H9 (cell line): Measurements from ENCODE around the gene OR2V1. TPM values are rescaled to one million over a fixed set of nuclear protein-coding genes. Genes with fewer than 3 reads are reported as not detected.

Experiments used
- DNase-seq: peaks from one replicate; pipeline ENCODE4 v3.0.0-alpha.2; 2017
- H2AFZ ChIP-seq: one replicate; pipeline ENCODE4 v1.6.1; 2013; ENCODE audit warnings: mild to moderate bottlenecking, low read length, control low read depth, moderate library complexity
- H2AK5ac ChIP-seq: 2 replicates; pipeline ENCODE4 v1.6.1; 2013; ENCODE audit warnings: low read length, control low read depth, mixed read lengths; ENCODE audit not compliant: insufficient read length
- H2BK120ac ChIP-seq: one replicate; pipeline ENCODE4 v1.6.1; 2013; ENCODE audit warnings: low read depth, mild to moderate bottlenecking, low read length, control low read depth, inconsistent platforms; ENCODE audit not compliant: poor library complexity, severe bottlenecking
- H2BK12ac ChIP-seq: 2 replicates; pipeline ENCODE4 v1.6.1; 2013; ENCODE audit warnings: low read length, control low read depth, mixed read lengths, low read depth; ENCODE audit not compliant: insufficient read length
- H2BK15ac ChIP-seq: 2 replicates; pipeline ENCODE4 v1.6.1; 2013; ENCODE audit warnings: low read depth, low read length, control low read depth
- H2BK20ac ChIP-seq: one replicate; pipeline ENCODE4 v1.6.1; 2013; ENCODE audit warnings: low read depth, mild to moderate bottlenecking, low read length, control low read depth, inconsistent platforms; ENCODE audit not compliant: poor library complexity, severe bottlenecking
- H2BK5ac ChIP-seq: 2 replicates; pipeline ENCODE4 v1.6.1; 2013; ENCODE audit warnings: low read length, control low read depth, mixed read lengths; ENCODE audit not compliant: insufficient read length
- H3K14ac ChIP-seq: 2 replicates; pipeline ENCODE4 v1.6.1; 2013; ENCODE audit warnings: low read length, control low read depth; ENCODE audit not compliant: insufficient read depth
- H3K18ac ChIP-seq: 2 replicates; pipeline ENCODE4 v1.6.1; 2013; ENCODE audit warnings: low read depth, mild to moderate bottlenecking, mixed read lengths, low read length, control low read depth; ENCODE audit not compliant: insufficient read length
- H3K23ac ChIP-seq: 2 replicates; pipeline ENCODE4 v1.6.1; 2013; ENCODE audit warnings: low read length, control low read depth, mixed read lengths, low read depth; ENCODE audit not compliant: insufficient read length
- H3K23me2 ChIP-seq: 2 replicates; pipeline ENCODE4 v1.6.1; 2013; ENCODE audit warnings: low read depth, mild to moderate bottlenecking, mixed read lengths, low read length, control low read depth; ENCODE audit not compliant: insufficient read length, poor library complexity, severe bottlenecking
- H3K27ac ChIP-seq: 2 replicates; pipeline ENCODE4 v1.5.1; 2013; ENCODE audit warnings: low read length, control low read depth, mixed read lengths, low read depth; ENCODE audit not compliant: insufficient read length
- H3K27me3 ChIP-seq: 2 replicates; pipeline ENCODE4 v1.6.1; 2013; ENCODE audit warnings: low read length, control low read depth, inconsistent platforms; ENCODE audit not compliant: insufficient read depth
- H3K4ac ChIP-seq: 2 replicates; pipeline ENCODE4 v1.6.1; 2013; ENCODE audit warnings: low read depth, mild to moderate bottlenecking, control low read depth, inconsistent platforms, low read length, moderate library complexity
- H3K4me1 ChIP-seq: 2 replicates; pipeline ENCODE4 v1.6.1; 2013; ENCODE audit warnings: low read length, control low read depth, inconsistent platforms; ENCODE audit not compliant: insufficient read depth
- H3K4me2 ChIP-seq: 2 replicates; pipeline ENCODE4 v1.6.1; 2013; ENCODE audit warnings: low read length, control low read depth, mixed read lengths; ENCODE audit not compliant: insufficient read length, insufficient read depth
- H3K56ac ChIP-seq: 2 replicates; pipeline ENCODE4 v1.6.1; 2013; ENCODE audit warnings: low read depth, mild to moderate bottlenecking, mixed read lengths, low read length, control low read depth; ENCODE audit not compliant: insufficient read length
- H3K79me1 ChIP-seq: 2 replicates; pipeline ENCODE4 v1.6.1; 2013; ENCODE audit warnings: low read depth, mild to moderate bottlenecking, moderate library complexity, low read length, control low read depth, inconsistent platforms; ENCODE audit not compliant: insufficient read depth, poor library complexity, severe bottlenecking
- H3K79me2 ChIP-seq: 2 replicates; pipeline ENCODE4 v1.6.1; 2013; ENCODE audit warnings: low read length, control low read depth, inconsistent platforms; ENCODE audit not compliant: insufficient read depth
- H3K9ac ChIP-seq: 2 replicates; pipeline ENCODE4 v1.6.1; 2013; ENCODE audit warnings: low read length, control low read depth, mixed read lengths; ENCODE audit not compliant: insufficient read length; ENCODE audit errors: extremely low read depth
- H3K9me3 ChIP-seq: one replicate; pipeline ENCODE4 v1.6.1; 2013; ENCODE audit warnings: low read depth, low read length, inconsistent platforms; ENCODE audit not compliant: control insufficient read depth
- H3T11ph ChIP-seq: one replicate; pipeline ENCODE4 v1.6.1; 2013; ENCODE audit warnings: mild to moderate bottlenecking, low read length, control low read depth, inconsistent platforms
- H4K20me1 ChIP-seq: one replicate; pipeline ENCODE4 v1.6.1; 2013; ENCODE audit not compliant: control insufficient read depth, insufficient read length, insufficient read depth
- H4K5ac ChIP-seq: 2 replicates; pipeline ENCODE4 v1.6.1; 2013; ENCODE audit warnings: low read depth, mild to moderate bottlenecking, mixed read lengths, low read length, control low read depth; ENCODE audit not compliant: insufficient read length
- H4K8ac ChIP-seq: replicated peaks from 2 replicates; pipeline ENCODE4 v1.6.1; 2013; ENCODE audit warnings: low read length, control low read depth, mixed read lengths, low read depth; ENCODE audit not compliant: insufficient read length
- H4K91ac ChIP-seq: 2 replicates; pipeline ENCODE4 v1.6.1; 2013; ENCODE audit warnings: low read depth, mild to moderate bottlenecking, moderate library complexity, mixed read lengths, low read length, control low read depth; ENCODE audit not compliant: insufficient read length
- H3K27ac Mint-ChIP-seq, 3 experiments: 2 replicates in 2 of 3; 3 replicates in 1 of 3; pipeline ENCODE4 v1.8.0; 2020 to 2021; ENCODE audit warnings: mixed read lengths in 3 of 3, mild to moderate bottlenecking in 1 of 3, moderate library complexity in 1 of 3
- H3K27me3 Mint-ChIP-seq: 2 replicates; pipeline ENCODE4 v1.8.0; 2021; ENCODE audit warnings: low read depth, mild to moderate bottlenecking, moderate library complexity, mixed read lengths
- H3K36me3 Mint-ChIP-seq, 3 experiments: 2 replicates in 2 of 3; 3 replicates in 1 of 3; pipeline ENCODE4 v1.8.0; 2020 to 2021; ENCODE audit warnings: low read depth in 3 of 3, mixed read lengths in 3 of 3; ENCODE audit not compliant: insufficient read depth in 1 of 3
- H3K4me1 Mint-ChIP-seq, 2 experiments: 2 replicates each; pipeline ENCODE4 v1.8.0; 2020; ENCODE audit warnings: mixed read lengths in 2 of 2
- H3K4me3 Mint-ChIP-seq, 2 experiments: 2 replicates in 1 of 2; 3 replicates in 1 of 2; pipeline ENCODE4 v1.8.0; 2020 to 2021; ENCODE audit warnings: mild to moderate bottlenecking in 2 of 2, mixed read lengths in 2 of 2, moderate library complexity in 1 of 2
- H3K9me3 Mint-ChIP-seq, 2 experiments: 2 replicates in 1 of 2; 3 replicates in 1 of 2; pipeline ENCODE4 v1.8.0; 2020; ENCODE audit warnings: mild to moderate bottlenecking in 2 of 2, mixed read lengths in 2 of 2, moderate library complexity in 1 of 2
- WGBS: extraction: QIAGEN DNeasy Blood & Tissue Kit; methylation state at CpG from one replicate; pipeline ENCODE4 v1.1.7; 2013; ENCODE audit warnings: missing lambda C conversion rate, low lambda C conversion rate, mixed read lengths; ENCODE audit not compliant: insufficient read length; ENCODE audit errors: extremely low coverage; 5-methylcytosine and 5-hydroxymethylcytosine counted together
- total RNA-seq: library from RNA; stranded (reverse); gene quantifications from 2 replicates; pipeline ENCODE4 v1.2.1, GENCODE V29; 2021
- TF ChIP-seq, protein P1 (sequence below): fragments of 200-600 bp; sonication (generic); conservative IDR thresholded peaks from 3 replicates; pipeline ENCODE4 v1.8.0; 2021; ENCODE audit warnings: antibody characterized with exemption, mild to moderate bottlenecking

OR2V1 gene
- total RNA-seq, 1 experiment from 2014 or later = not detected

DNA sequence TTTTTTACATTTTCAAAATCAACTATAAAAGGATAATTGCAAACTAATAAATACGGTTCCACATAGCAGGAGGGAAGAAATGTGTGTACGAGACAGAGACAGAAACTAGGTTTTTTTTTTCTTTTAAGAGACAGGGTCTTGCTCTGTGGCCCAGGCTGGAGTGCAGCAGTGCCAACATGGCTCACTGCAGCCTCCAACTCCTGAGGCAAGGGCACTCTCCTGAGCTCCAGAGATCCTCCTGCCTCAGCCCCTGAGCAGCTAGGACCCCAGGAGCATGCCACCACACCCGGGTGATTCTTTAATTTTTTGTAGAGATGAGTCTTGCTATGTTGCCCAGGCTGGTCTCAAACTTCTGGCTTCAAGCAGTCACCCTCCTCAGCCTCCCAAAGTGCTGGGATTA, 2.1 kb upstream of the OR2V1 start:
- no peaks in the 10 kb centered on the region for H3K9me3 ChIP-seq
- H3K9me3 Mint-ChIP-seq = peaks cover 0 to 7% of the 10 kb centered on the region in 2 experiments; a peak in 2 of 5 replicates
- no peak overlapping the region for H3K4ac ChIP-seq
- no peak overlapping the region for H3K4me2 ChIP-seq
- H3K27me3 Mint-ChIP-seq = peaks cover 35% of the 10 kb centered on the region
- H3K23me2 ChIP-seq = no peaks in the 10 kb centered on the region
- no peak overlapping the region for H4K8ac ChIP-seq
- no peak overlapping the region for H3K27ac Mint-ChIP-seq
- H4K20me1 ChIP-seq = no peaks in the 10 kb centered on the region
- H3T11ph ChIP-seq = no peak overlapping the region
- H3K36me3 Mint-ChIP-seq = no peaks in the 10 kb centered on the region
- no peak overlapping the region for H4K5ac ChIP-seq
- H4K91ac ChIP-seq = no peak overlapping the region
- no peak overlapping the region for H2BK120ac ChIP-seq
- H3K79me2 ChIP-seq = no peaks in the 10 kb centered on the region
- H3K4me3 Mint-ChIP-seq = no peak overlapping the region
- no peak overlapping the region for H3K56ac ChIP-seq
- TF ChIP-seq, protein P1, sequence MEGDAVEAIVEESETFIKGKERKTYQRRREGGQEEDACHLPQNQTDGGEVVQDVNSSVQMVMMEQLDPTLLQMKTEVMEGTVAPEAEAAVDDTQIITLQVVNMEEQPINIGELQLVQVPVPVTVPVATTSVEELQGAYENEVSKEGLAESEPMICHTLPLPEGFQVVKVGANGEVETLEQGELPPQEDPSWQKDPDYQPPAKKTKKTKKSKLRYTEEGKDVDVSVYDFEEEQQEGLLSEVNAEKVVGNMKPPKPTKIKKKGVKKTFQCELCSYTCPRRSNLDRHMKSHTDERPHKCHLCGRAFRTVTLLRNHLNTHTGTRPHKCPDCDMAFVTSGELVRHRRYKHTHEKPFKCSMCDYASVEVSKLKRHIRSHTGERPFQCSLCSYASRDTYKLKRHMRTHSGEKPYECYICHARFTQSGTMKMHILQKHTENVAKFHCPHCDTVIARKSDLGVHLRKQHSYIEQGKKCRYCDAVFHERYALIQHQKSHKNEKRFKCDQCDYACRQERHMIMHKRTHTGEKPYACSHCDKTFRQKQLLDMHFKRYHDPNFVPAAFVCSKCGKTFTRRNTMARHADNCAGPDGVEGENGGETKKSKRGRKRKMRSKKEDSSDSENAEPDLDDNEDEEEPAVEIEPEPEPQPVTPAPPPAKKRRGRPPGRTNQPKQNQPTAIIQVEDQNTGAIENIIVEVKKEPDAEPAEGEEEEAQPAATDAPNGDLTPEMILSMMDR = no peak
- no peak overlapping the region for H2BK20ac ChIP-seq
- no peak overlapping the region for H2BK12ac ChIP-seq
- H3K9ac ChIP-seq = no peak overlapping the region
- H3K14ac ChIP-seq = no peak overlapping the region
- no peak overlapping the region for H2AK5ac ChIP-seq
- no peak overlapping the region for H2AFZ ChIP-seq
- no peak for DNase-seq
- H2BK15ac ChIP-seq = no peak overlapping the region
- WGBS = no CpG with 5 or more reads among the region's 3 CpGs
- H3K4me1 Mint-ChIP-seq = peaks cover 0 to 7% of the 10 kb centered on the region in 2 experiments; a peak in 1 of 4 replicates
- no peak overlapping the region for H3K27ac ChIP-seq
- H3K23ac ChIP-seq = no peak overlapping the region
- H2BK5ac ChIP-seq = no peak overlapping the region
- H3K18ac ChIP-seq = no peak overlapping the region
- no peaks in the 10 kb centered on the region; the same call in 1 of the 2 replicates for H3K27me3 ChIP-seq
- no peaks in the 10 kb centered on the region for H3K79me1 ChIP-seq
- H3K4me1 ChIP-seq = no peaks in the 10 kb centered on the region
